ENCODE measurements around the gene CYP8B1.
A peak's percentile ranks its signal among the peaks of the same experiment; 100 is the strongest.

Gene CYP8B1

GRCh38 chr3:42851228-42851834 is 24.3 kb downstream of the CYP8B1 start:
- DNase-seq, result no peak

GRCh38 chr3:42850263-42850662 is 25.4 kb downstream of the CYP8B1 start:
- DNase-seq, result no peak

GRCh38 chr3:42849017-42849416 is 26.7 kb downstream of the CYP8B1 start:
- DNase-seq, result no peak

GRCh38 chr3:42847731-42848130 is 27.9 kb downstream of the CYP8B1 start:
- DNase-seq, result no peak

- DNase-seq, result no peak
These were observed 28.8 kb downstream of the CYP8B1 start for GRCh38 chr3:42846685-42847522.

GRCh38 chr3:42844815-42845214 is 30.9 kb downstream of the CYP8B1 start:
- no peak for DNase-seq

GRCh38 chr3:42844412-42844713 is 31.3 kb downstream of the CYP8B1 start:
- no peak for DNase-seq

- no peak for DNase-seq
These were observed 31.8 kb downstream of the CYP8B1 start for GRCh38 chr3:42843713-42844411.

- DNase-seq, result no peak
These were observed 34.3 kb downstream of the CYP8B1 start for GRCh38 chr3:42841332-42841731.

- peak; percentile 10 to 54 for DNase-seq
These were observed 36.1 kb downstream of the CYP8B1 start for GRCh38 chr3:42839616-42840015.

- no peak for DNase-seq
These were observed 37.1 kb downstream of the CYP8B1 start for GRCh38 chr3:42838571-42838970.

GRCh38 chr3:42836150-42837123 is 39.2 kb downstream of the CYP8B1 start:
- DNase-seq, result no peak

- peak; percentile 49 to 74 for DNase-seq
These were observed 44.4 kb downstream of the CYP8B1 start for GRCh38 chr3:42831321-42831713.

- DNase-seq, result peak; percentile 53 to 65
These were observed 45.0 kb downstream of the CYP8B1 start for GRCh38 chr3:42830437-42831320.

GRCh38 chr3:42829628-42830436 is 45.8 kb downstream of the CYP8B1 start:
- DNase-seq, result no peak

- DNase-seq, result no peak
These were observed 46.5 kb downstream of the CYP8B1 start for GRCh38 chr3:42829083-42829627.

- no peak for DNase-seq
These were observed 48.0 kb downstream of the CYP8B1 start for GRCh38 chr3:42827654-42828053.

- no peak for DNase-seq
These were observed 48.7 kb downstream of the CYP8B1 start for GRCh38 chr3:42827023-42827422.

GRCh38 chr3:42826141-42826540 is 49.5 kb downstream of the CYP8B1 start:
- DNase-seq, result no peak

GRCh38 chr3:42823351-42823750 is 52.3 kb downstream of the CYP8B1 start:
- no peak for DNase-seq

- no peak for DNase-seq
These were observed 52.9 kb downstream of the CYP8B1 start for GRCh38 chr3:42822828-42823227.
